ENCODE results near the gene PLD1.
A peak's percentile ranks its signal among the peaks of the same experiment; 100 is the strongest.

- TF ChIP-seq CTCF (conservative IDR thresholded peaks at IDR 0.05; ENCODE audit: low read length) (peak; percentile 79), EZH2phosphoT487 (IDR thresholded peaks at IDR 0.05; ENCODE audit: borderline replicate concordance) (no peak)
Measured at GRCh38 chr3:171704002-171704401, 106.3 kb downstream of the PLD1 start.
